ENCODE measurements around the gene CACNA1C. TPM values are rescaled to one million over a fixed set of nuclear protein-coding genes. Genes with fewer than 3 reads are reported as not detected.

Gene CACNA1C
- total and polyA plus RNA-seq, 4 donors, result 4.3 to 114 (median 46.3) TPM

DNA sequence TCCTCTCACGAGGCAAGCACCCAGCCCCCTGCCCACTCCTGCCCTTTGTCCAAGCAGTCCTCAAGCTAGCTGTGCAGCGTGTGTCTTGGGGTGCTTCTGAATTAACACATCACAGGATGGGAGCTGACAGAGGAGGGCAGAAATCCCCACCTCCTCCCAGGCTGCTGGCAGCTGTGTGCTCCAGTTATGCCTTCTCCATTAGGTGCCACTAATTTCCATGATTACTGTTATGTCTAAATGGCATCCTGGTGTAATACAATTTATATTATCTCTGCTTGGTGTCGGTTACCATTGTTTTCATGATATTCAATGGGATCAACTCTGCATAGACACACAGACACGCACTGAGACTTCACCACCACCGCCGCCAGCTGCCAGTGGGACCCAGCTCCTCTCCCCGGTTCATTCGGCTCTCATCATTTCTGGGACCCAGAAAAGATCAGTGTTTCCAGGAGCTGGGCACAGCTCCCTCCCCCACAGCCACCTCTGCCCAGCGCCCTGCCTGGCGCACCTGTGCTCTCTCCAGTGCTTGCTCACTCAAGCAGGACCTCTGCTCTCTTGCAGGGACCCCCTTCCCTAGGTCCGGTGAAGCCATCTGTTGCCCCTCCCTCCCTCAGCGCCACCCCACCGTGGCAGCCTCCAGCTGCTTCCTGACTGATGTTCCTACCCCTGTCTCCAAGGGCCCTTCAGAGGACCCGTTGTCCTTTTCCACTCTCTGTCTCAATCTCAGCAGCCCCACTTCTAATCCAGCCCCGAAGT lies 574.5 kb downstream of the CACNA1C start:
- no peaks in the 10 kb centered on the region for H3K4me1 ChIP-seq (ENCODE audit: control insufficient read depth in 1 of 2, insufficient read depth in 2 of 2, low read length in 2 of 2)
- no peak overlapping the region for H3K4me3 ChIP-seq (ENCODE audit: low read length in 2 of 2)
- peaks cover 0 to 2% of the 10 kb centered on the region in 2 donors for H3K36me3 ChIP-seq (ENCODE audit: control insufficient read depth in 1 of 2, insufficient read depth in 2 of 2, low read length in 1 of 2)
- ATAC-seq (ENCODE audit: low FRiP score) (no peak), DNase-seq (no peak)
- H3K27me3 ChIP-seq (ENCODE audit: control insufficient read depth in 1 of 2, insufficient read depth in 2 of 2, low read length in 1 of 2), result no peaks in the 10 kb centered on the region
- H3K9me3 ChIP-seq (ENCODE audit: control insufficient read depth, low read length), result no peaks in the 10 kb centered on the region
- no peak overlapping the region for H3K27ac ChIP-seq (ENCODE audit: low read depth in 1 of 2, low read length in 2 of 2)
- 69 to 70% methylated on average over 15 of the region's 15 CpGs for WGBS, 2 donors
- intact Hi-C loops (cut with DNase I), result no loop called here

DNA sequence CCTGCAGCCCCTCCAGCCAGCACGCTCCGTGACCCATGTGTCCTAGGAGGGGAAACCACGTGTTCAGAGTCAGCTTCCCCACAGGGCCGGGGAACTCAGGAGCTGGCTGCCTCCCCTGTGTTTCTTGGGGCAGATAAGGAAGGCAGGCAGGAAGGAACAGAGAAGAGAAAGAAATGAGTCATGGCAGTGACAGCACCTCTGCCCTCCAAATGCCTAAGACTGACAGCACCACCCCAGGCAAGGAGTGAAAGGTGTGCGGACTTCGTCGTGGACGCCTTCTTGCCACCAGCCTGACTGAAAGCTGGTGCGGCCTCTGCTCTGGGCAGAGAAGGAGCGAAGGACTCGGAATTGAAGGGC lies 575.0 kb downstream of the CACNA1C start:
- no peak for DNase-seq
- Histone ChIP-seq H3K4me1 (ENCODE audit: control insufficient read depth in 1 of 2, insufficient read depth in 2 of 2, low read length in 2 of 2) (no peaks in the 10 kb centered on the region), H3K27ac (ENCODE audit: low read depth in 1 of 2, low read length in 2 of 2) (no peak overlapping the region), H3K9me3 (ENCODE audit: control insufficient read depth, low read length) (no peaks in the 10 kb centered on the region), H3K4me3 (ENCODE audit: low read length in 2 of 2) (no peak overlapping the region), H3K36me3 (ENCODE audit: control insufficient read depth in 1 of 2, insufficient read depth in 2 of 2, low read length in 1 of 2) (peaks cover 0 to 2% of the 10 kb centered on the region in 2 donors), H3K27me3 (ENCODE audit: control insufficient read depth in 1 of 2, insufficient read depth in 2 of 2, low read length in 1 of 2) (no peaks in the 10 kb centered on the region)
- no peak for ATAC-seq (ENCODE audit: low FRiP score)
- WGBS, 2 donors, result 71 to 74% methylated on average over 11 of the region's 11 CpGs
- intact Hi-C loops (cut with DNase I), result no loop called here

DNA sequence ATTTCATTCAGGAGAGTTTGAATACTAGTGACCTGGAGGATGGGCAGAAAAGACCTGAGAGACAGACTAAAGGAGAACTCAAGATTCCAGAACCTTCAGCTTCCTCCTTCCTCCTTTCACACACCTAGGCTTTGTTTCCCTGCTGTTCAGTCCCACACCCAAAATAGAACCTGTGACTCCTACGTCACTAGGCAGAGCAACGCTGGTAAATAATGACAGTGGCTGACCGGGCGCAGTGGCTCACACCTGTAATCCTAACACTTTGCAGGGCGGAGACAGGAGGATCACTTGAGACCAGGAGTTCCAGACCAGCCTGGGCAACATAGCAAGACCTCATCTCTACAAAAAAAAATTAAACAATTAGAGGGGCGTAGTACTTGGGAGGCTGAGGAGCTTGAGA lies 575.6 kb downstream of the CACNA1C start:
- WGBS, 2 donors, result 93% methylated on average over 6 of the region's 6 CpGs
- ATAC-seq (ENCODE audit: low FRiP score), result no peak

DNA sequence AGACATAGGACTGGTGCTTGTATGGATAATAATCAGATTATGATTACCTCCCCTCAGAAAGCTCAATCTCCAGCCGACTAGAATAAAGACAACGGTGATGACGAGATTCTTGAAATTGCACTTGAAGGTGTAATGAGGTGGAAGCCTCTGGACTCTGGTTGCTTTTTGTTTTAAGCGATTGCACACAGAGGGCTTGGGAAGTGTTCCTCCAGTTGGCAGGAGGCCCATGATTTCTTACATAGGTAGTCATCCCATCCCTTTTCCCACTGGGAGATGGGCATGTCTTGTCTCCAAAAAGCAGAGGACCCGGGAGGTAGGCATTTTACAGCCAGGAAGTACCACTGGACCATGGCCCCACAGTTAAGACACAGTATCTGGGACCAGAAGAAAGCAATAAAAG lies 576.3 kb downstream of the CACNA1C start:
- no peaks in the 10 kb centered on the region for H3K4me1 ChIP-seq (ENCODE audit: control insufficient read depth in 1 of 2, insufficient read depth in 2 of 2, low read length in 2 of 2)
- 92 to 94% methylated on average over 5 of the region's 5 CpGs for WGBS, 2 donors
- no peak for DNase-seq
- H3K9me3 ChIP-seq (ENCODE audit: control insufficient read depth, low read length), result no peaks in the 10 kb centered on the region
- no peaks in the 10 kb centered on the region for H3K27me3 ChIP-seq (ENCODE audit: control insufficient read depth in 1 of 2, insufficient read depth in 2 of 2, low read length in 1 of 2)
- ATAC-seq (ENCODE audit: low FRiP score), result no peak
- no peak overlapping the region for H3K4me3 ChIP-seq (ENCODE audit: low read length in 2 of 2)
- H3K36me3 ChIP-seq (ENCODE audit: control insufficient read depth in 1 of 2, insufficient read depth in 2 of 2, low read length in 1 of 2), result peaks cover 0 to 1% of the 10 kb centered on the region in 2 donors
- H3K27ac ChIP-seq (ENCODE audit: low read depth in 1 of 2, low read length in 2 of 2), result no peak overlapping the region
- intact Hi-C loops (cut with DNase I), result no loop called here

More for the DNA sequence above, 575.6 kb downstream of the CACNA1C start:
- intact Hi-C loops (cut with DNase I), result no loop called here
- peaks cover 0 to 3% of the 10 kb centered on the region in 2 donors for H3K36me3 ChIP-seq (ENCODE audit: control insufficient read depth in 1 of 2, insufficient read depth in 2 of 2, low read length in 1 of 2)
- H3K9me3 ChIP-seq (ENCODE audit: control insufficient read depth, low read length), result no peaks in the 10 kb centered on the region
- no peak for DNase-seq
- no peak overlapping the region for H3K27ac ChIP-seq (ENCODE audit: low read depth in 1 of 2, low read length in 2 of 2)
- no peak overlapping the region for H3K4me3 ChIP-seq (ENCODE audit: low read length in 2 of 2)
- no peaks in the 10 kb centered on the region for H3K27me3 ChIP-seq (ENCODE audit: control insufficient read depth in 1 of 2, insufficient read depth in 2 of 2, low read length in 1 of 2)
- no peaks in the 10 kb centered on the region for H3K4me1 ChIP-seq (ENCODE audit: control insufficient read depth in 1 of 2, insufficient read depth in 2 of 2, low read length in 2 of 2)

DNA sequence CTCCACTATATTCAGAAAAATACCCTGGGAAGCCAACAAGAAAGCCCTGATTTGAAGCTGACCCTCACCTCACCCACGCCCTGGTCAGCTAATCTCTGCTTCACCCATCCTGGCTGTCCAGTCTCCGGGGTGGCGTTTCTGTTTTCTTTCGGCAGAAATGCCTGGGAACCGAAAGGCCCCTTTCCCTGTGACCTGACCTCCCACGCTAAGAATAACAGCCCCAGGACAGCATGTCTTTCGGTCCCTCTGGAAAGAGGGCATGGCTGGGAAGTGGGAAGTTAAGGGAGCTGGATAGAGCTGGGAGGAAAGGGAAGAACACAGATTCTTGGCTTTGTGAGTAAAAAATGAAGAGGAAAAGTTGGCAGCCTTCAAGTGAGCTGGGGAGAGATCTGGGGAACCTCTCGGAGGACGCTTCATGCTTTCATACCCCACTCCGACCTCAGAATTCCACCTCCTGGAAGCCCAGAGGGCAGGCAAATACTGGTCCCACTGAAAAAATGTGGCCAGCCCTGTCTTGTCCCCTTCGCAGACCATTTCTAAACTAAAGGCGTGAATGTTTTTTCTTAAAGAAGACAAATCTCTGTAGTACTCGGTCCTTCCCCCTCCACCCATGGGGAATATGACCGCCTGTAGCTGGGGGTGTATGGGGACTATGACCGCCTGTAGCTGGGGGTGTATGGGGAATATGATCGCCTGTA lies 579.0 kb downstream of the CACNA1C start:
- peaks cover 0 to 4% of the 10 kb centered on the region in 2 donors for H3K36me3 ChIP-seq (ENCODE audit: control insufficient read depth in 1 of 2, insufficient read depth in 2 of 2, low read length in 1 of 2)
- WGBS, 2 donors, result 66 to 72% methylated on average over 16 of the region's 16 CpGs

DNA sequence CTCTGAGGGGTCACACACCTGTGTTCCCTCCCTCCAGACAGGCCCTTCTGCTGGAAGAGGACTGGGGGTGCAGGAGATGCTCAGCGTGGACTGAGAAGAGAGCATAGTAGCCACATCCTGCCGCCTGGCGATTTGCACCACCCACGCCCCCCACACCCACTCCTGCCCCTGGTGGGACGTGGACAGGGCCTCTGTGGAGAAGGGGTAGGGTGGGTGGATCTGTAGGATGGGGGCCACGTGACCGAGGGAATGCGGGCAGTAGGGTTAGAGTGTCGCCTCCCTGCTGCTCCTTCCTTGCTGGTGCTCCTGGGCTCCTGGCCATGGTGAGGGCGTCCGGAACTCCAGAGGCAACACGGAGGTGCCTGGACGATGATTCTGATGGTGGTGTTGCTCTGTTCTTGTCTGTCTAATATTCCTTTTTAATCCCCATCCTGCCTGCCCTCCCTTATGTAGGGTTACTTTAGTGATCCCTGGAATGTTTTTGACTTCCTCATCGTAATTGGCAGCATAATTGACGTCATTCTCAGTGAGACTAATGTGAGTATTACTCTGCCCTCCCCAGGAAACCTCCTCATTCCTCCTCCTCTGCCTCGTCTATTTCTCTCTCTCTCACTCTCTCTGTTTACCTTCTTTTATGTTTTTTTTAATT lies 580.5 kb downstream of the CACNA1C start:
- Histone ChIP-seq H3K4me3 (ENCODE audit: low read length in 2 of 2) (no peak overlapping the region), H3K36me3 (ENCODE audit: control insufficient read depth in 1 of 2, insufficient read depth in 2 of 2, low read length in 1 of 2) (peaks cover 0 to 4% of the 10 kb centered on the region in 2 donors), H3K27me3 (ENCODE audit: control insufficient read depth in 1 of 2, insufficient read depth in 2 of 2, low read length in 1 of 2) (no peaks in the 10 kb centered on the region), H3K9me3 (ENCODE audit: control insufficient read depth, low read length) (no peaks in the 10 kb centered on the region), H3K27ac (ENCODE audit: low read depth in 1 of 2, low read length in 2 of 2) (no peak overlapping the region), H3K4me1 (ENCODE audit: control insufficient read depth in 1 of 2, insufficient read depth in 2 of 2, low read length in 2 of 2) (no peaks in the 10 kb centered on the region)
- intact Hi-C loops (cut with DNase I), result no loop called here
- DNase-seq, result peak; percentile 31 to 66
- WGBS, 2 donors, result 93% methylated on average over 15 to 16 of the region's 16 CpGs
- ATAC-seq (ENCODE audit: low FRiP score), result no peak

More for the DNA sequence above, 579.0 kb downstream of the CACNA1C start:
- intact Hi-C loops (cut with DNase I), result no loop called here
- H3K27me3 ChIP-seq (ENCODE audit: control insufficient read depth in 1 of 2, insufficient read depth in 2 of 2, low read length in 1 of 2), result no peaks in the 10 kb centered on the region
- H3K27ac ChIP-seq (ENCODE audit: low read depth in 1 of 2, low read length in 2 of 2), result no peak overlapping the region
- no peak overlapping the region for H3K4me3 ChIP-seq (ENCODE audit: low read length in 2 of 2)
- H3K9me3 ChIP-seq (ENCODE audit: control insufficient read depth, low read length), result no peaks in the 10 kb centered on the region
- H3K4me1 ChIP-seq (ENCODE audit: control insufficient read depth in 1 of 2, insufficient read depth in 2 of 2, low read length in 2 of 2), result no peaks in the 10 kb centered on the region
- ATAC-seq (ENCODE audit: low FRiP score) (no peak), DNase-seq (peak; percentile 26 to 35)

DNA sequence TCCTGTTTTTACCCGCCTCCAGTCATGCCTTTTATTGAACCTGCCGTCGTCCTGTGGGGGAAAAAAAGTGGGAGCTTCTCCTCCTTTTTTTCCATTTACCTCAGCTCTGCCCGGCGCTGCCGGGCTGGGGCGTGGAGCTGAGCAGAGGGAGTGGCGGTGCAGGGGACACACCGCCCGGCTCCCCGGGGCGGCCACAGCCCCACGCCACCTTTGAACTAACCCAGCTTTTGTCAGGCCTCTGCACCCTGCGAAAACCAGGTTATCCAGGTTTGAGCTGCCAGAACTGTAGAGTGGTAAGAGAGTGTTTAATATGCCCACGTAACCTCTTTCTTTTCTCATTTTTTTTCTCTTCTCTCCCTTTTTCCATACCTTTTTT lies 581.0 kb downstream of the CACNA1C start:
- peak in 1 of 2 donors; percentile 25 for DNase-seq

DNA sequence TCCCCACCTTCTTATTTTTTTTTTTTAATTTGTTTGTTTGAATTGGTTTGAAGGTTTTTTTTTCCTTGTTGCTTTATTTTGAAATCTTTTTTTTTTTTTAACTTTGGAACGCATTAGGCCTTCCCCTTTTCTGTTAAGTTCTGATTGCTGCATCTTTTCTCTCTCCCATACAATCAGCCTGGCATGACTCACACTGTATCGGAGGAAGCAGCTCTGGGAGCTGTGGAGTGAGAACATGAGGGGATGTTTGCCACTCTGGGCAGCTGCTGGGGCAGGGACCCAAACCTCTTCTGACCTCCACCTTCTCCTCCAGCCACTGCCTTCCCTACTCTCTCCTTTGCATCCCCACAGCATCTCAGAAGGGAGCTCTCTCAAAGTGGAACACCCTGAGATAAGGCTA lies 581.7 kb downstream of the CACNA1C start:
- H3K4me1 ChIP-seq (ENCODE audit: control insufficient read depth in 1 of 2, insufficient read depth in 2 of 2, low read length in 2 of 2), result no peaks in the 10 kb centered on the region
- ATAC-seq (ENCODE audit: low FRiP score) (no peak), DNase-seq (no peak)
- H3K27ac ChIP-seq (ENCODE audit: low read depth in 1 of 2, low read length in 2 of 2), result no peak overlapping the region
- intact Hi-C loops (cut with DNase I), result no loop called here
- no peaks in the 10 kb centered on the region for H3K27me3 ChIP-seq (ENCODE audit: control insufficient read depth in 1 of 2, insufficient read depth in 2 of 2, low read length in 1 of 2)
- no peaks in the 10 kb centered on the region for H3K9me3 ChIP-seq (ENCODE audit: control insufficient read depth, low read length)
- 89 to 91% methylated on average over 2 of the region's 2 CpGs for WGBS, 2 donors
- no peak overlapping the region for H3K4me3 ChIP-seq (ENCODE audit: low read length in 2 of 2)
- H3K36me3 ChIP-seq (ENCODE audit: control insufficient read depth in 1 of 2, insufficient read depth in 2 of 2, low read length in 1 of 2), result peaks cover 0 to 4% of the 10 kb centered on the region in 2 donors

More for the DNA sequence above, 581.0 kb downstream of the CACNA1C start:
- H3K27me3 ChIP-seq (ENCODE audit: control insufficient read depth in 1 of 2, insufficient read depth in 2 of 2, low read length in 1 of 2), result no peaks in the 10 kb centered on the region
- H3K27ac ChIP-seq (ENCODE audit: low read depth in 1 of 2, low read length in 2 of 2), result no peak overlapping the region
- no peak overlapping the region for H3K4me3 ChIP-seq (ENCODE audit: low read length in 2 of 2)
- H3K9me3 ChIP-seq (ENCODE audit: control insufficient read depth, low read length), result no peaks in the 10 kb centered on the region
- no peak for ATAC-seq (ENCODE audit: low FRiP score)
- WGBS, 2 donors, result 95 to 96% methylated on average over 15 of the region's 15 CpGs
- H3K36me3 ChIP-seq (ENCODE audit: control insufficient read depth in 1 of 2, insufficient read depth in 2 of 2, low read length in 1 of 2), result peaks cover 0 to 4% of the 10 kb centered on the region in 2 donors
- H3K4me1 ChIP-seq (ENCODE audit: control insufficient read depth in 1 of 2, insufficient read depth in 2 of 2, low read length in 2 of 2), result no peaks in the 10 kb centered on the region
- intact Hi-C loops (cut with DNase I), result no loop called here
